ENCODE data around the gene PDZD2.

GRCh38 chr5:31598640-31599611 lies 40.0 kb upstream of the PDZD2 start:
- TF ChIP-seq CTCF (IDR thresholded peaks at IDR 0.05; ENCODE audit: low read length), result no peak
- no peak for TF ChIP-seq EZH2phosphoT487 (IDR thresholded peaks at IDR 0.05; ENCODE audit: low read length)

Data from MM.1S (cell line).